Activated T-cell treated with anti-CD3 and anti-CD28 coated beads for 4 hours (primary cell): ENCODE results near the gene SARS1.

Source experiments
- DNase-seq: peaks from one replicate; pipeline ENCODE4 v3.0.0-alpha.2; 2020

The SARS1 gene

DNA sequence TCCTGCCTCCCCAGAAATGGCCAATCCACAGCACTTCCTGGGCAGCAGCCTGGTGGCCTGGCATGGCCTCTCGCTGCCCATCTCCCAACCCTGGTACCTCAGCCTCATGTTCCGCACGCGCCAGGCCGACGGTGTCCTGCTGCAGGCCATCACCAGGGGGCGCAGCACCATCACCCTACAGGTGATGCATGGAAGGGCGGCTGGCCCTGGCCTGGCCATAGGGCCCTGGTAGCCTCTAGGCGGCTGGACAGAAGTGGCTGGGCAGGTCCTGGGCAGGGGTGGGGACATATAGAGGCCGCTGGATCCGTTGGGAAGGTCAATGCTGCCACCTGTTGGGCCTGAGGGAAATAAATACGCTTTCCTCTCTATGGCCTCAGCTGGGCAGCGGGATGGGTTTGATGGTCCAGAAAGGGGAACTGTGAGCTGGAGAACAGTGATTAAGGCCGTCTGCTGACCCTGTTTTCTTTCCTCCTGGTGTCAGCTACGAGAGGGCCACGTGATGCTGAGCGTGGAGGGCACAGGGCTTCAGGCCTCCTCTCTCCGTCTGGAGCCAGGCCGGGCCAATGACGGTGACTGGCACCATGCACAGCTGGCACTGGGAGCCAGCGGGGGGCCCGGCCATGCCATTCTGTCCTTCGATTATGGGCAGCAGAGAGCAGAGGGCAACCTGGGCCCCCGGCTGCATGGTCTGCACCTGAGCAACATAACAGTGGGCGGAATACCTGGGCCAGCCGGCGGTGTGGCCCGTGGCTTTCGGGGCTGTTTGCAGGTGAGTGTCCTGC lies 50.1 kb downstream of the SARS1 start:
- peak; percentile 62 for DNase-seq

DNA sequence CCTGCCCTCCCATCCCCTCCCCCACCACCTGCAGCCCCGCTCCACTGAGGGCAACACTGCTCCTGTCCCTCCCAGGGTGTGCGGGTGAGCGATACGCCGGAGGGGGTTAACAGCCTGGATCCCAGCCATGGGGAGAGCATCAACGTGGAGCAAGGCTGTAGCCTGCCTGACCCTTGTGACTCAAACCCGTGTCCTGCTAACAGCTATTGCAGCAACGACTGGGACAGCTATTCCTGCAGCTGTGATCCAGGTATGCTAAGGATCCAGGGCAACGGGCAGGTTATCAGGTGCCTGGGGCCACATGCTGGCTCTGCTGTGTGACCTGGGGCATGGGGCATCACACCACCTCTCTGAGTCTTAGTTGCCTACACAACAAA lies 50.6 kb downstream of the SARS1 start:
- DNase-seq, result no peak

DNA sequence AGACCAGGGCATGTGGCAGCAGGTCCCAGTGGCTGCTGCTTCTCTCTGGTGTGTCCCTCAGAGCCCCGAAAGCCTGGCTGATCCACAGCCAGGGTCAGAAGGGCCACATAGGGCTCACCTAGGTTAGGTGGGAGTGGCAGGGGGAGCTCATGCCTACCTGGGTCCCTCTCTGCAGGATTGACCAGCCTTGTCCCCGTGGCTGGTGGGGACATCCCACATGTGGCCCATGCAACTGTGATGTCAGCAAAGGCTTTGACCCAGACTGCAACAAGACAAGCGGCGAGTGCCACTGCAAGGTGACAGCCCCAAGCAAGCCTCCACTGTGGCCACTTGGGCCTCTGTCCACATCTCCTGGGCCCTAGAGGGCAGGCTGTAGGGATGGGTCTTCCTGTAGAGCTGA lies 51.3 kb downstream of the SARS1 start:
- DNase-seq, result no peak

DNA sequence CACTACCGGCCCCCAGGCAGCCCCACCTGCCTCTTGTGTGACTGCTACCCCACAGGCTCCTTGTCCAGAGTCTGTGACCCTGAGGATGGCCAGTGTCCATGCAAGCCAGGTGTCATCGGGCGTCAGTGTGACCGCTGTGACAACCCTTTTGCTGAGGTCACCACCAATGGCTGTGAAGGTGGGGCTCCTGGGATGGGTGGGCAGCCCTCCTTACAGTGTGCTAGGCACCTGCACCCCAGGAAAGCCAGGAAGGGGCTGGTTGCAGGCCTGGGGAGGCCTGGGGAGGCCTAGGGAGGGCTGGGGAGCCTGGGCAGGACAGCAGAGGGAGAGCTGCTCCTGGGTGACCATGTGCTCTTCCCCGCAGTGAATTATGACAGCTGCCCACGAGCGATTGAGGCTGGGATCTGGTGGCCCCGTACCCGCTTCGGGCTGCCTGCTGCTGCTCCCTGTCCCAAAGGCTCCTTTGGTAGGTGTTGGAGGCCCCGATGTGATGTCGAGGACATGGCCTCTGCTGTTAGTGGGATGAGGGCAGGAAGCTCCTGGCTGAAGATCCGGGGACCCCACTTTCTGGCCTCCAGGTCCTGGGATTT lies 52.1 kb downstream of the SARS1 start:
- no peak for DNase-seq

DNA sequence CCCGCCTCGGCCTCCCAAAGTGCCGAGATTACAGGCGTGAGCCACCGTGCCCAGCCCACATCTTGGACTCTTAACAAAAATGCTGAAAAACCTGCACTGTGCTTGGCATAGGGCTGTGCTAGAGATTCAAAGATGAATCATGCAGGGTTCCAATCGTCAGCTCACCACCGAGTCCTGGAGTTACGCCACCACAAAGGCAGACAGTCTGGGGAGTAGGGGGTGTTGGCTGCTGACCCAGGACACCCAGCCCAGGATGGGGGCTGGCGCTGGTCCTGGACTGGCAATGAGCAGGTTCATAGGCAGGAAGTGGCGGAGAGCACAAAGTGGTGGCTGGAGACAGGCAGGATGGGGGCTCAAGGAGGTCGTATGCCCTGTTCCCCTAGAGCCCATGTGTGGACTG lies 53.2 kb downstream of the SARS1 start:
- DNase-seq, result no peak

DNA sequence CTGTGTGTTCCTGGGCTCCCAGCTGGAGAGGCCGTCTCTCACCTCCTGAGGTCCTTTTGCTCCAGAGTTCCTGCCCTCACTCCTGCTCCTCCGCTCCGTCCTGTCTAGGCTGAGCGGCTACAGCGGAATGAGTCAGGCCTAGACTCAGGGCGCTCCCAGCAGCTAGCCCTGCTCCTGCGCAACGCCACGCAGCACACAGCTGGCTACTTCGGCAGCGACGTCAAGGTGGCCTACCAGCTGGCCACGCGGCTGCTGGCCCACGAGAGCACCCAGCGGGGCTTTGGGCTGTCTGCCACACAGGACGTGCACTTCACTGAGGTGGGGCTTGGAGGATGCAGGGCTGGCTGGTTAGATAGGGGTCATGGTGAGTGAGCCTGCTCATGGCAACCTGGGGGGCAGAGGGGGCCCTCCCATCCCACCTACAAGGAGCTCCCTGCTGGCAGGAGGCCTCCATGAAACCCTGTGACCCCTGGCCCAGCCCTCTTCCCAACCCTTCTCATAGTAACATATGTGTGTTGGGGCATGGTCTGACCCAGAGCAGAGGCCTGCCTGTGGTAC lies 54.1 kb downstream of the SARS1 start:
- no peak for DNase-seq

DNA sequence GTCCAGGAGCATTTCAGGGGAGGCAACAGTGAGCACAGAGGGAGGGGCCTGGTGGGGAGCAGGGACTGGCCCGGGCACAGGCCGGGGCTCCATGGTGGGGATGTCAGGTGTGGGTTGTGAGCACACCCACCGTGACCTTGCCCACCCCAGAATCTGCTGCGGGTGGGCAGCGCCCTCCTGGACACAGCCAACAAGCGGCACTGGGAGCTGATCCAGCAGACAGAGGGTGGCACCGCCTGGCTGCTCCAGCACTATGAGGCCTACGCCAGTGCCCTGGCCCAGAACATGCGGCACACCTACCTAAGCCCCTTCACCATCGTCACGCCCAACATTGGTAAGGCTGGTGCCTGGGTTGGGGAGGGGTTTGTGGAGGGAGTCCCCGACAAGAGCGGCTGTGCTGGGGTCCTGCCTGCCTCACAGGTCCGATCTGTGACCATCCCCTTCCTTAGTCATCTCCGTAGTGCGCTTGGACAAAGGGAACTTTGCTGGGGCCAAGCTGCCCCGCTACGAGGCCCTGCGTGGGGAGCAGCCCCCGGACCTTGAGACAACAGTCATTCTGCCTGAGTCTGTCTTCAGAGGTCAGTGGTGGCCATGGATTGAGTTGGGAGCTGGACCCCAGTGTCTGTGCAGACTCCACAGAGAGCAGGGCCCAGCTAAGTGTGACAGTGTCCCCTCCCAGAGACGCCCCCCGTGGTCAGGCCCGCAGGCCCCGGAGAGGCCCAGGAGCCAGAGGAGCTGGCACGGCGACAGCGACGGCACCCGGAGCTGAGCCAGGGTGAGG lies 54.9 kb downstream of the SARS1 start:
- no peak for DNase-seq

DNA sequence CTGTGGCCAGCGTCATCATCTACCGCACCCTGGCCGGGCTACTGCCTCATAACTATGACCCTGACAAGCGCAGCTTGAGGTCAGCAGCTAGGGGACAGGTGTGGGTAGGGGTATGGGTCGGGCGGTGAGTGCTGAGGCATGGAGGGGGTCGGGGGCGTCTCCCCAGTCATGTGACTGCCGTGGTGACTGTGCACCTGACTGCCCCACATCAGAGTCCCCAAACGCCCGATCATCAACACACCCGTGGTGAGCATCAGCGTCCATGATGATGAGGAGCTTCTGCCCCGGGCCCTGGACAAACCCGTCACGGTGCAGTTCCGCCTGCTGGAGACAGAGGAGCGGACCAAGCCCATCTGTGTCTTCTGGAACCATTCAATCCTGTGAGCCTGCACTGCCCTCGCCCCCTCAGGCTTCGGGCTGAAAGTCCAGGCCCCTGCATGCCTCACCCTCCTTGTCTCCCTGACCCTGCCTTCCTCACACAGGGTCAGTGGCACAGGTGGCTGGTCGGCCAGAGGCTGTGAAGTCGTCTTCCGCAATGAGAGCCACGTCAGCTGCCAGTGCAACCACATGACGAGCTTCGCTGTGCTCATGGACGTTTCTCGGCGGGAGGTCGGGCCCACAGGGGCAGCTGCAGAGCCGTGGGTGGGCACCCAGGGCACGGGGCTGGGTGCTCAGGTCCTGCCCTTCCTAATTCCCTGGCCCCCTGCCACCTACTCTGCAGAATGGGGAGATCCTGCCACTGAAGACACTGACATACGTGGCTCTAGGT lies 55.7 kb downstream of the SARS1 start:
- DNase-seq, result no peak

DNA sequence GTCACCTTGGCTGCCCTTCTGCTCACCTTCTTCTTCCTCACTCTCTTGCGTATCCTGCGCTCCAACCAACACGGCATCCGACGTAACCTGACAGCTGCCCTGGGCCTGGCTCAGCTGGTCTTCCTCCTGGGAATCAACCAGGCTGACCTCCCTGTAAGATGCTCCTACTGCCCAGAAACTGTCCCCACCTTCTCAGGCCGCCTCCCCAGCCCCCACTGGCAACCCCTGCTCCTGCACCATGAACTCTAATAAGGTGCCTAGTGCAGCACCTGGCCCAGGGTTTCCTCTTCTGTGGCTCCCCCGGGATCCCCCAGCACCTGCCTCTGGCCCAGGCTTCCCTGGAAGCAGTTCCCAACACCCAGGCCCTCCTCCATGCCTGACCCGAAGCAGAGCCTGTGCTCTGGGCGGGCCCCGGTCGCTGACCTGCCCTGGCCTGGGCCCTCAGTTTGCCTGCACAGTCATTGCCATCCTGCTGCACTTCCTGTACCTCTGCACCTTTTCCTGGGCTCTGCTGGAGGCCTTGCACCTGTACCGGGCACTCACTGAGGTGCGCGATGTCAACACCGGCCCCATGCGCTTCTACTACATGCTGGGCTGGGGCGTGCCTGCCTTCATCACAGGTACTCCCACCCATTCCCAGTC lies 56.4 kb downstream of the SARS1 start:
- no peak for DNase-seq

DNA sequence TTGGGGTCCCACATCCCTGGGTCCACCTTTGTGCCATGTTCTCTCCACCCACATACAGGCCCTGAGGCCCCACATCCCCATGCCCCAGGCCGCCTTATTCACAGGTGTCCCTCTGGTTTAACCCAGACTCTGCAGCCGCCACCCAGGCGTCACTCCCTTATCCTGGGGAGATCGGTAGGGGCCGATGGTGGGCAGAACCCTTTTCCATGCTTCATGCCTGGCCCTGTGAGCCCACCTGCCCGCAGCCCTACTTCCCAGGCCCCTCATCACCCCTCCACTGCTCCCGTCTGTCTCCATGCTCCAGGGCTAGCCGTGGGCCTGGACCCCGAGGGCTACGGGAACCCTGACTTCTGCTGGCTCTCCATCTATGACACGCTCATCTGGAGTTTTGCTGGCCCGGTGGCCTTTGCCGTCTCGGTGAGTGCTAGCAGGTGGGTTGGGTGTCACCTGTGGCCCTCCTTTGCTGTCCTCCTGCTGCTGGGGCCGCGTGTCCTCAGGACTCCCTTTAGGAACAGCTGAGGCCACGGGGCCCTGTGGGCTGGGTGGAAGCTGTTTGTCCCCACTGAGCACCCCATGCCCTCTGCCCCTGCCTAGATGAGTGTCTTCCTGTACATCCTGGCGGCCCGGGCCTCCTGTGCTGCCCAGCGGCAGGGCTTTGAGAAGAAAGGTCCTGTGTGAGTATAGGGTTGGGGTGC lies 57.1 kb downstream of the SARS1 start:
- DNase-seq, result no peak

DNA sequence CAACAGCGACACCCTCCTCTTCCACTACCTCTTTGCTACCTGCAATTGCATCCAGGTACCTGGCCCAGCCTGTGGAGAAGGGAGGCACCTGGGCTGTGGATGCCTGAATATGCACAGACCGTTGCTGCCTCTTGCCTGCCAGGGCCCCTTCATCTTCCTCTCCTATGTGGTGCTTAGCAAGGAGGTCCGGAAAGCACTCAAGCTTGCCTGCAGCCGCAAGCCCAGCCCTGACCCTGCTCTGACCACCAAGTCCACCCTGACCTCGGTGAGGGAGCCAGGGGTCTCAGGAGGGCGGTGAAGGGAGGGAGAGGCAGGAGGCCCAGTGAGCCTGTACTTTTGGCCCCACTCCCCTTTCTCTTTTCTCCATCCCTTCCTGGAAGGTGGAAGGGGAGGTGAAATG lies 57.7 kb downstream of the SARS1 start:
- DNase-seq, result no peak

DNA sequence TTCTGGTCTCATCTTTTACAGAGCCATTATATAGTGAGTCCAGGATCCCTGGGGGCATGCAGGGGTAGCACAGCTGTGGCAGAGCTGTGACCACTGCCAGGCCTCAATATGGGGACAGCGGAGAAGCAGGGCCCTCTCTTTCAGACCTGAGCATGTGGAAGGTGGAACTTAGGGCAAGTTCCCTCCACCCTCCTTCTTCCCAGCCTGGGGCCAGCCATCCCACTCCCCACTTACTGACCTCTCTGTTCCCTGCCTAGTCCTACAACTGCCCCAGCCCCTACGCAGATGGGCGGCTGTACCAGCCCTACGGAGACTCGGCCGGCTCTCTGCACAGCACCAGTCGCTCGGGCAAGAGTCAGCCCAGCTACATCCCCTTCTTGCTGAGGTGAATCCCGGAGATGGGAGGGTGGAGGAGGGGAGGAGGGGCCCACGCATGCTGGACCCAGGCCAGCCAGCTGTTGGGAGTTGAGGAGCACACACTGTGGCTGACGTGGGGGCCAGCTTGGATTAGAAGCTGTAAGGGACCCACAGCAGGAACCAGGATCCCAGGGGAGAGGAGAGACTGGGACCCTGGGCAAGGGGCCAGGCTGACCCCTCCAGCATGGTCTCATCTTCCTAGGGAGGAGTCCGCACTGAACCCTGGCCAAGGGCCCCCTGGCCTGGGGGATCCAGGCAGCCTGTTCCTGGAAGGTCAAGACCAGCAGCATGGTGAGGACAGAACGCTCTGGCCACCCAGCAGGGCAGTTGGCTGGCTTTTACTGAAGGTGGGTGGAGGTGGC lies 58.5 kb downstream of the SARS1 start:
- DNase-seq, result no peak

DNA sequence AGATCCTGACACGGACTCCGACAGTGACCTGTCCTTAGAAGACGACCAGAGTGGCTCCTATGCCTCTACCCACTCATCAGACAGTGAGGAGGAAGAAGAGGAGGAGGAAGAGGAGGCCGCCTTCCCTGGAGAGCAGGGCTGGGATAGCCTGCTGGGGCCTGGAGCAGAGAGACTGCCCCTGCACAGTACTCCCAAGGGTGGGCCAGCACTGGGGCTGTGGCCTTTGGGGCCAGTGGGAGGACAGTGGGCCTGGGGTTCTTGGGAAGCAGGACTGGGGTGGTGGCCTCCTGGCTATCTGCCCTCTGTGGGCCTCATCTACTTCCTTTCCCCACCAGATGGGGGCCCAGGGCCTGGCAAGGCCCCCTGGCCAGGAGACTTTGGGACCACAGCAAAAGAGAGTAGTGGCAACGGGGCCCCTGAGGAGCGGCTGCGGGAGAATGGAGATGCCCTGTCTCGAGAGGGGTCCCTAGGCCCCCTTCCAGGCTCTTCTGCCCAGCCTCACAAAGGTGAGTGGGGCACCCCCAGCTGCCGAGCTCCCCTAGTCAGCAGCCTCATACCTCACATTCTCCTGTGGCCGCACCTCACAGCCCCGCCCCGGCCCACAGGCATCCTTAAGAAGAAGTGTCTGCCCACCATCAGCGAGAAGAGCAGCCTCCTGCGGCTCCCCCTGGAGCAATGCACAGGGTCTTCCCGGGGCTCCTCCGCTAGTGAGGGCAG lies 59.3 kb downstream of the SARS1 start:
- DNase-seq, result no peak

DNA sequence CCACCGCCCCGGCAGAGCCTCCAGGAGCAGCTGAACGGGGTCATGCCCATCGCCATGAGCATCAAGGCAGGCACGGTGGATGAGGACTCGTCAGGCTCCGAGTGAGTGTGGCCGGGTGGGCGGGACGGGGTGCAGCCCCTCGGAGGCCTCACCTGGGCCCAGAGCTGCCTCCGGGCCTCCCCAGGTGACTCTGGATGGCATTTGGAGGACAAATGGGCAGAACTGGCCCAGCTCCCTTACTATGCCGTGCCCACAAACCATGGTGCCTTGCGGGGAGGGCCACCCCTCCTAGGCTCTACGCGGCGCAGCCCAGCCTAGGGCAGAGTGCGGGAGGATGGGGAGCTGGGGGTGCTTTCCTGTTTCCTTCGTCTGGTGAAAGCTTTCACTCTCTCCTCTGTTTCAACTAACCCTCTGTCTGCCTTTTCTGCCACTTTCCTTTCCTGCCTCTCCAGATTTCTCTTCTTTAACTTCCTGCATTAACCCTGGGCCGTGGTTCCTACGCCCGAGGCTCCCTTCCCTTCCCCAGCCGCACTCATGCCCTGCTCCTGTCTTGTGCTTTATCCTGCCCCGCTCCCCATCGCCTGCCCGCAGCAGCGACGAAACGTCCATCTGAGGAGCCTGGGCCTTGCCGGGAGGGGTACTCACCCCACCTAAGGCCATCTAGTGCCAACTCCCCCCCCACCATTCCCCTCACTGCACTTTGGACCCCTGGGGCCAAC lies 60.0 kb downstream of the SARS1 start:
- no peak for DNase-seq

DNA sequence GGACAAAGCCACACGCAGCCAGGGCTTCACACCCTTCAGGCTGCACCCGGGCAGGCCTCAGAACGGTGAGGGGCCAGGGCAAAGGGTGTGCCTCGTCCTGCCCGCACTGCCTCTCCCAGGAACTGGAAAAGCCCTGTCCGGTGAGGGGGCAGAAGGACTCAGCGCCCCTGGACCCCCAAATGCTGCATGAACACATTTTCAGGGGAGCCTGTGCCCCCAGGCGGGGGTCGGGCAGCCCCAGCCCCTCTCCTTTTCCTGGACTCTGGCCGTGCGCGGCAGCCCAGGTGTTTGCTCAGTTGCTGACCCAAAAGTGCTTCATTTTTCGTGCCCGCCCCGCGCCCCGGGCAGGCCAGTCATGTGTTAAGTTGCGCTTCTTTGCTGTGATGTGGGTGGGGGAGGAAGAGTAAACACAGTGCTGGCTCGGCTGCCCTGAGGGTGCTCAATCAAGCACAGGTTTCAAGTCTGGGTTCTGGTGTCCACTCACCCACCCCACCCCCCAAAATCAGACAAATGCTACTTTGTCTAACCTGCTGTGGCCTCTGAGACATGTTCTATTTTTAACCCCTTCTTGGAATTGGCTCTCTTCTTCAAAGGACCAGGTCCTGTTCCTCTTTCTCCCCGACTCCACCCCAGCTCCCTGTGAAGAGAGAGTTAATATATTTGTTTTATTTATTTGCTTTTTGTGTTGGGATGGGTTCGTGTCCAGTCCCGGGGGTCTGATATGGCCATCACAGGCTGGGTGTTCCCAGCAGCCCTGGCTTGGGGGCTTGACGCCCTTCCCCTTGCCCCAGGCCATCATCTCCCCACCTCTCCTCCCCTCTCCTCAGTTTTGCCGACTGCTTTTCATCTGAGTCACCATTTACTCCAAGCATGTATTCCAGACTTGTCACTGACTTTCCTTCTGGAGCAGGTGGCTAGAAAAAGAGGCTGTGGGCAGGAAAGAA lies 61.1 kb downstream of the SARS1 start:
- DNase-seq, result no peak

DNA sequence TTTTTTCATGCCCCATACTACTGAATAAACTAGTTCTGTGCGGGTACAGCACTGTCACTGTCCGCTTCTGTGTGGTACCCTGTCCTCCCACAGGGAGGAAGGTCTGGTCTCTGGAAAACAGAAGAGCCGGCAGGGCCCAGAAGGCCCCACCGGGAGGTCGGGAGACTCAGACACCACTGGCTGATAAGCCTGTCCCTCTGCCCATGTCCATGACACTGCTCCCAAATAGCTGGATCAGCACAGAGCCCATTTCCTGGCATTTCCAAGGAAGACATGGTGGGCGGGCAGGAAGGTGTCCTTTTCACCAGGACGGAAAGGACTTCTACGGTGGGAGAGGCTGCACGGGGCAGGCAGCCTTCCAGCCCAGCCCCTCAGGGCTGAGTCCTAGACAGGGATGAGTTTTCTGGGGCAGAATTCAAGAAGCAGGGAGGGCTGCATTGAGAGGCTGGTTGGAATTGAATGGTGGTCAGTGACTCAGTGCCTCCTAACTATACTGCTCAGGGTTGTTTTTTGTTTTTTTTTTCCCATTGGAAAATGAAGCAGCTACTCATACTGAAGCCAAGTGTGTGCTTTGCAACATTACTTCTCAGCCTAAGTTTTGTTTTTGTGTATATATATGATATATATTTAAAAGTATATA lies 62.1 kb downstream of the SARS1 start:
- no peak for DNase-seq

DNA sequence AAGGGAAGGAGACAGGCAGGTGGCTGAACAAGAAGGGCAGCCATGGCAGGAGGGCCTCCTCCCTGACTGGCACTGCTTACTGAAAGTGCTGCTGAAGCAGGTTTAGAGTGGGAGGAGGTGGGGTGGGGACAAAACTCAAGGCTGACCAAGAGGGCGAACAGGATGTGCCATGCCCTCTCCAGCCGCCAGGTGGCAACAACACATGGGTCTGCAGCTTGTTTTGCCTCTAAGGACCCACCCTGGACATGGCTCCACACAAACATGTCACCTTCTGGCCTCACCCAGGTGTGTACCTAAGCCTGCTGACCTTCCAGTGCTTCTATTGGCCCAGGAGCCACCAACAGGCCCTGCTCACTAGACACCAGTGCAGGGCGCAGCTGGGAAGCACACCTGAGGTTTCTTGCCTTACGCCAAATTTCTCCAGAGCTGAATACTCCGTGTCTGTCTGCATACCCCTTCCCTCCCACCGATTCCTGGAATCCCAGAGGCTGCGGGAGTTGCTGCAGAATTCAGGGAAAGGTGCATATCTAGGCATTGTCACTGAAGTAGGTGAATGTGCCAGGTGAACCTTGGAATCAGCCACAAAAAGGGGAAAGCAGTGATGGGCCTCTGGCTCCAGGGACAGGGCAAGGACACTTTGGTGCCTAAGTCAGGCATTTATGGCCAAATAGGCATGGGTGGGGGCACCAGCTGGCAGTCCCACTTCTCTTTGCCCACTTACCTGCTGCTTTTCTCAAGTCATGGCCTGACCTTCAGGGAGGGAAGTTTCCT lies 63.9 kb downstream of the SARS1 start:
- DNase-seq, result peak; percentile 48
